ENCODE results near the gene RRAD.

- TF ChIP-seq SUZ12 (IDR thresholded peaks at IDR 0.05; ENCODE audit: extremely low read depth, insufficient read depth, insufficient read length): no peak
- no peak for TF ChIP-seq YY1 (IDR thresholded peaks at IDR 0.05; ENCODE audit: insufficient read depth, insufficient read length)
- TF ChIP-seq ZNF274 (IDR thresholded peaks at IDR 0.05; ENCODE audit: low read depth, low read length): no peak
These were observed 18.2 kb upstream of the RRAD start for GRCh38 chr16:66943426-66944053.
